MM.1S (cell line): ENCODE data around the gene CBX8.

Experiments used
- CTCF ChIP-seq: fragments of 300-600 bp; sonication (generic); IDR thresholded peaks from 2 replicates; pipeline ENCODE4 v1.5.1; 2016; ENCODE audit warnings: antibody characterized with exemption, low read length, mixed read lengths
- EZH2 ChIP-seq: fragments of 300-600 bp; sonication (generic); optimal IDR thresholded peaks from 2 replicates; pipeline ENCODE3; 2017; ENCODE audit warnings: low read depth, mild to moderate bottlenecking, antibody characterized with exemption, low read length, mixed read lengths
- EZH2phosphoT487 ChIP-seq: fragments of 300-600 bp; sonication (generic); IDR thresholded peaks from 2 replicates; pipeline ENCODE4 v1.6.1; 2018; ENCODE audit warnings: antibody characterized with exemption, low read length

DNA sequence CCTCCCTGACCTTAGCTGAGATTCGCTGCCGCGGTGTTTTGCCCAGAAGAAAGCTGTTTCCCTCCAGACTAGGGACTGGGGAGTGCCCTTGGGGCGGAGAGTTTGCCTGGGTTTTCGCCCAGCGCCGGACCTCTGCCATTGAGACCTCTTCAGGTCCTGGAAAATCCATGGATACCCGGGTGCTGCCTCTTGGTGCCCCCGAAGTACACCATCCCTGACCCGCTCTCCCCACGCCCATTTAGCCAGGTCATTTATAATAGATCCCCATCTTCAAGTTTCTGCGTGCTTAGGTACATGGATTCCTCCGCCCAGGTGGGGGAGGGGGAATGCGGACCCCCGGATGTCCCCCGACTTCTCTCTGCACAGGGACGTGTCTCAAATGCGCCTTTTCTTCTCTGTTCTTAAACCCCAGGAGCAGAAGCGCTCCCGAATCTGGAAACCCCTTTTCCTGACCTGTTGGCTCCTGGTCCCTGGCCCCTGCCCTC is 15.0 kb upstream of the CBX8 start:
- TF ChIP-seq CTCF (no peak), EZH2 (peak; percentile 40), EZH2phosphoT487 (no peak)
